Measurements from ENCODE around the gene ISCU.

The ISCU gene

DNA sequence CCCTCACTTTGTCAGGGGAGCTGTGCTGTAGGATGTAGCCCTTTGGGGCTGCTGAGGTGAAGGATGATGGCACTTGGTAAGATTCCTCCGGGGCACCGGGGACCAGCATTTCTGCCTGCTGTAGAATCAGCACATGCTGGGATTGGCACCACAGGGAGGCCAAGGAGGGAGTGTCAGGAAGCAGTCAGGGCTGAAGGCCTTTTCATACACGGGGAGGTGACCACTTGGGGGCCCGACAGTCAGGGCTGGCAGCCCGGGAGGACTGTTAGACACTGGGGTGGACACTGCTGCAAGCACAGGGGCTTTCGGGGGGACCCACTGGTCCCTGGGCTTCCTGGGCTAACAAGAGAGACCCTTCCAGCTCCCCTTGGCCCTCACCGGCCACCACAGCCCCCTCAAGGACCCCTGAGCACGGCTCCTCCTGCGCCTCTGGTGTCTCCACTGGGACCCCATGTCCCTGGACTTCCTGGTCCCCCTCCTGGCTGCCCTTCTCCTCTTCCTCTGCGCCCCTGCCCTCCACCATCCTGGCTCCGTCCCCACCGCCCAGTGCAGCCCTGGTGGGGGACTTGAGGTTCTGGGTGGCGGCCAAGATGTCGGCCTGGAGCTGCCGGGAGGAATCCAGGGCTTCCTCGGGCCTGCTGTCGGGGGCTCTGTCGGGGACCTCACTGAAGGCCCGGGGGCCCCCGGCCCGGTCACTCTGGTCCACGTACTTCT, 29.0 kb downstream of the ISCU start:
- no peak for DNase-seq

DNA sequence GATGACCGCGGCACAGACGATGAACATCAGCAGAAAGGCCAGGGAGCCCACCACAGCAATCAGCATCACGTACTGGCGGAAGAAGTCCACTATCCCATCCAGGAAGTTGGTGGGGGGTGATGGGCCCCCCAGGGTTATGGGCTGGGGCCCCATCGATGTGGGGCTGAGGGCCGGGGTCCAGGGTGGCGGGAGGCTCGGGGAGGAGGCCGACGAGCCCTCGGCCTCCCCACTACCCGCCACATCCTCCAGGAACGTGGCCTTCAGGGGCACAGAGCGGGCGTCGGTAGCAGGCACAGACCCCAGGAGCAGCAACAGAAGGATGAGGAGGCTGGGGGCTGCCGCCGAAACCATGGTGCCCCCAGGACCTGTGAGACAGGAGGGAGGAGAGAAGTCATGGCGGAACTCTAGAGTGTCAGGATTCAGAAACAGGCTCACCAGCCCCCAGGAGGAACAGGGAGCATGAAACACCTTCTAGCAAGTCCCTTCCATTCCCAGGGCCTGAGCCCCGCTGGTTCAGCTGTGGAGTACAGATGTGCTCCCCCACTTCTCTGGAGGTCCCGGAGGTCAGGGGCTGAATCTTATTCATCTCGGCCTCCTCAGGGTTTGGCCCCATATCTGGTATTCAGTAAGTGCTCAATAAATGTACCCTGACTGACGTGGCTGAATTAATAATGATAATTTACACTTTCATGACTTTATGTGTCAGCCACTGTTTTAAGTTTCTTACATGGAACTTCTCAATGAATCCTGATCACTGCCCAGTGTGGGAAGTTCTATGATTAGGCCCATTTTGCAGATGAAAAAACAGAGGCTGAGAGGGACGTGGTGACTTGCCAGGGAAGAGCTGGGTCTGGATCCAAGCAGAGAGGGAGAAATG, 29.9 kb downstream of the ISCU start:
- DNase-seq: no peak

DNA sequence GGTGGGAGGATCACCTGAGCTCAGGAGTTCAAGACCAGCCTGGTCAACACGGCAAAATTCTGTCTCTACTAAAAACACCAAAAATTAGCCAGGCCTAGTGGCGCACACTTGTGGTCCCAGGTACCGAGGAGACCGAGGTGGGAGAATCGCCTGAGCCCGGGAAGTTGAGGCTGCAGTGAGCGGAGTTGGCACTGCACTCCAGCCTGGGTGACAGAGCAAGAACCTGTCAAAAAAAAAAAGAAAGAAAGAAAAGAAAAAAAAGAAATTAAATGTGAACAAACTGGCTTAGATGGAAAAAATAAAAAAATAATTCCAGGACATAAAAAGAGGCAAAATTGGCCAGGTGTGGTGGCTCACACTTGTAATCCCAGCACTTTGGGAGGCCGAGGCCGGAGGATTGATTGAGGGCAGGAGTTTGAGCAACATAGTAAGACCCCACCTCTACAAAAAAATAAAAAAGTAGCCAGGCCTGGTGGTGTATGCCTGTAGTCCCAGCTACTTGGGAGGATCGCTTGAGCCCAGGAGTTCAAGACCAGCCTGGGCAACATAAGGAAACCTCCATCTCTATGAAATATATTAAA, 32.0 kb downstream of the ISCU start:
- DNase-seq: no peak

DNA sequence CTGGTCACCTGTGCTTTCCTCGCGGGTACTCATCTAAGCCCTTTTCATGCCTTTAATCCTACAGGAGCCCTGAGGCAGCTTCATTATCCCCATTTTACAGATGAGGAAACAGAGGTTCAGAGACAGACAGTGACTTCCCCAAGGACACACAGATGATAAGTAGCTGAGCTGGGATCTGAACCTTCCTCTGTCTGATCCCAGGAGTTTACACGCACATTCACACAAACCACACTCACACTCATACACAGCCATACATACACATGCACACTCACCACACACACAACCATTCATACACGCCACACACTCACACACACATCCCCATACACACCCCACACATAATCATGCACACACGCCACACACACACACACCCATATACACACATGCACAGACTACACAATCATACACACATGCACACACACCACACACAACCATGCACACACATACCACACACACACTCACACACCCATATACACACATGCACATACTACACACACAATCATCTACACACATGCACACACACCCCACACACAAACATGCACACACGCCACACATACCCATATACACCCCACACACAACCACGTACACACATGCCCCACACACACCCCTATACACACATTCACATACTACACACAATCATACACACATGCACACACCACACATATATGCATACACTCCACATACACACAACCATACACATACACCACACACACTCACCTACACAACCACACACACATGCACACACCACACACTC, 32.7 kb downstream of the ISCU start:
- DNase-seq: no peak

DNA sequence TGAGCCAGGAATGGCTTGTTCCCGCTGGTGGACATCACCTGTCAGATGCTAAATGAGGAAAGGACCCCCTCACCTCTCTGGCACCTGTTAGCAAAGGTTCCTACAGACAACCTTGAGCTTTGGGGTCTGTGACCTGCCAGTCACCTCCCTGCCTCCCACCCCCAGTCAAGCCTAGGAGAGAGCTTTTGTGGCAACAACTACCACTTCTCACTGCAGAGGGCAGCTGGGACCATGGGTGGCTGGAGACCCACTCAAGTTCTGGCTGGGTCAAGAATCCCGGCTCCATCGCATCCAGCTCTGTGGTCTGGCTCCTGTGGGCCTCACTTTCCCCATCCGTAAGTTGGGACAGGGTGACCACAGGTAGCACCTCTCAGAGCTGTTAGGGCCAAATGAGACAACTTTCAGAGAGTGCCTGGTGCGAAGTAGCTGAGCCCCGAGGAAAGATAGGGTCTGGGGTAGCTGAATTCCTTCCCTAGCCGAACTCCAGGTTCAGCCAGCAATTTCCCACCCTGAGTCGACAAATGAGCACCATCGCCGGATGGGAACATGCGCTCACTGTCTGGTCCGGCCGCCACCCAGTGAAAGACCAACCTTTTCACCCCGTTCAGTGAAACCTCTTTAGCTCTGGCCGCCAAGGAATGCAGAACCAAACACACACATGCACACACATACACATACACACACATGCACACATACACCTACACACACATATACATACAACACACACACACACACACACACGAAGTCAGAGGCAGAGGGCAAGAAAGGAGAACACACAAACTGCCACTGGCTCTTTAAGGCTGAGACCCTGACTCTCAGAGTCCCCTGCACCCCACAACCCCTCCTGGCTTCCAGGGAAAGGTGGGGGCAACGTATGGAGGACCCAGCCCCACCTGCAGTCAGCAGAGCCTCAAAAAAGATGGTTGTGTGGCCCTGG, 33.6 kb downstream of the ISCU start:
- no peak for DNase-seq

DNA sequence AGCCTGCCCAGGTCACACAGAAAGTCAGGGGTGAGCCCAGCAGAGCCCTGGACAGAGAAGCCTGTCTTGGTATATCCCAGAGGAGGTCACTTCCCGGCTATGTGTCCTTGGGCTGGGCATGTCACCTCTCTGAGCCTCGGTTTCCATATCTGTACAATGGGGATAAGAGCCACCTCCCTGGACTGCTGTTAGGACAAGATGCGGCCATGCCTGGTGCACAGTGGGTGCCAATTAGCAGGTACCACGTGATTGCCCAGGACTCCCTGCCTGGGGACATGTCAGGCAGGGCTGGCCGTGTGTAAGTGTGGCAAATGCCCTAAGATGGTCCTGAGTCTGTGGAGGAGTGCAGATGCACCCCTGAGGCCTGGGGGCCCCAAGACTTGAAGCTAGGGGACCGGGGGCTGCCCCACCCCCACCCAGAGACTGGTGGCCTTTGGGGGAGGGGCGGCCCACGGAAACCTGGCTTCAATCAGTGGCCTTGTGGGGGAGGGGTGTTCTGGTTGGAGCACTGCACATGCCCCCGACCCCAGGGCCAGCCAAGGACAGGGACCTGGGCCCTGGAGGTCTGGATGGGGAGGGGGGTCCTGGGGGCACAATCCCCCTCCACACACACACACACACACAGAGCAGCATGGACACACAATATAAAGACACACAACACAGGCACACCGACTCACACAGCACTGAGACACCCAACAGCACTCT, 34.6 kb downstream of the ISCU start:
- no peak for DNase-seq

DNA sequence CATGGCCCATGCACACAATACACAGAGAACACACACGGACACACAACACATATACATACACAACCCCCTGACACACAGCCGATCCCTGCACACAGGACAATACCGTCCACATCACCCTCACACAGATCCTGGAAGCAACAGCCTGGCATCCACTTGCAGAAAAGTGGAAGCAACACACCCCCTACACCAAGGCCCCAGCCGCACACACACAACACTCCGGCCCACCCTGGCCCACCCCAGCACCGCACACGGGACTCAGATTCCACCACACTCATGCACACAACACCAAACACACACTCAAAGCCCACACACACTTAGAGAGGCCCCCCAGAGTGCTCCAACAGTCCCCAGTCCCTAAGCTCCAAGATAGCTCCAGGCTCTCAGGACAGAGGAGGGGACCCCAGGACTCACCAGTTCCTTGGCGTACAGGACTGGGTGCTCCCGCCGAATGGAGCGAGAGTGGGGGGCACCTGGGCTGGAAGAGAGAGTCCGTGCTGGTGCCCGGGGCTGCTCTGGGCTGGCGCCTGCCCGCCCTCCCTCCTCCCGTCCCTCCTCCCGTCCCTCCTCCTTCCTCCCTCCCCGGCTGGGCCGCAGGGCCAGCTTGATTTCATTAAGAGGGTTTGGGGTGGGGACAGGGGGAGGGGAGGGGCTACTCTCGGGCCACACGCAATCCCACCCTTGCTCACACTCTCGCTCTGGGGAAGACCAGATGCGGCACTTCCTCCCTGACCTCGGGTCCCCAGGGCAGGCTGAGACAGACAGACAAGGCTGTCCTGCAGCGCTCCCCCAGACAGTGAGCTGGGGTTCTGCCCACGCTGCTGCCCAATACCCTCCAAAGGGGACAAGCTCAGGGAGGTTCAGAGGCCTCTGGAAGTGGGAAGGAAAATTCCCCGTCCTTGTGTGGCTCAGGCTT, 35.4 kb downstream of the ISCU start, which contains the start of gene TMEM119:
Gene TMEM119 (minus strand): TSS at position 526 of the 913 bp plus-strand sequence. CDS start 5,701 bp downstream, outside the sequence.
- no peak for DNase-seq

DNA sequence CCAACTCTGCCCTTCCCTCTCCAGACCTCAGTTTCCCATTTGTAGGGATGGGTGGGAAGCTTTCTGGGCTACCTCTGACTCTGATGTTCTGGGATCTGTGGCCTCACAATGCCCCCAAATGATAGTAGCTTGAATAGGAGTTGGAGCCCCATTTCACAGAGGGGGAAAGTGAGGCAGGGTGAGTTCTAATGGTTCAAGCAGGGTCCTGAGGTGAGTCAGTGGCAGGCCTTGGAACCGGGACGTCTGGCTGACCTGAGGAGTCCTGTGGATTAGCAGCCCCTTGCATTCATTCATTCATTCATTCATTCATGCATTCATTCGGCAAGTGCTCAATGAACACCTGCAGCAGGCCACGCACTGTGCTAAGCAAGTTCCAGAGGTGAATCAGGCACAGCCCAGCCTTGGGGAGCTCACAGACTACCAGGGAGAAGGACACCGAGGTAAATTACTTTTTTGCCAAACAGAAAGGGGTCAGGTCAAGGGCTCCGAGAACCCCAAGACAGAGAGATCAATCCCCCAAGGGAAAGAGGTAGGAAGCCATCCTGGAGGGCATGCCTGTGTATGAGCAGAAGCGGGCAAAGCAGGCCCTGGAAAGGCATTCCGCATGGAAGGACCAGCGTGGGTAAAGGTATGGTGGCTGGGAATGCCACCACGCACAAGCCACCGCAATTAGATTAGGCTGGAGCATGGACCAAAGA, 36.3 kb downstream of the ISCU start:
- DNase-seq: no peak

DNA sequence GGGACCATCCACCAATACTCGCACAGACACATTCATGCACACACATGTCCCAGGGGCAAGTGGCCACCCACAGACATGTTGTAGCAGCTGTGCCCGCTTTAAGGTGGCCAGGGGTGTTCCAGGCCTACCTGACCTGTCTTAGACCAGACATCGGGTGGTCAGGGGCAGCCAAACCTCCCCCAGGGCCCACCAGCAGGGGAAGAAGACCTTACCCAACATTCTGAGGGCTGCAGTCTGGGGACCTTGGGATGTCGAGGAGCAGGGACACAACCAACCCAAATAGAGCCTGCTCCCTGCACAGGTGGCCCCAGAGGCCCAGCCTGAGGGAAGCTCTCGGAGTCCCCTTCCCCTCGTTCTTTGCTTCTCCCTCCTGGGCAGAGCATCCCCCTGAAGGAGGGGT, 37.1 kb downstream of the ISCU start:
- no peak for DNase-seq

DNA sequence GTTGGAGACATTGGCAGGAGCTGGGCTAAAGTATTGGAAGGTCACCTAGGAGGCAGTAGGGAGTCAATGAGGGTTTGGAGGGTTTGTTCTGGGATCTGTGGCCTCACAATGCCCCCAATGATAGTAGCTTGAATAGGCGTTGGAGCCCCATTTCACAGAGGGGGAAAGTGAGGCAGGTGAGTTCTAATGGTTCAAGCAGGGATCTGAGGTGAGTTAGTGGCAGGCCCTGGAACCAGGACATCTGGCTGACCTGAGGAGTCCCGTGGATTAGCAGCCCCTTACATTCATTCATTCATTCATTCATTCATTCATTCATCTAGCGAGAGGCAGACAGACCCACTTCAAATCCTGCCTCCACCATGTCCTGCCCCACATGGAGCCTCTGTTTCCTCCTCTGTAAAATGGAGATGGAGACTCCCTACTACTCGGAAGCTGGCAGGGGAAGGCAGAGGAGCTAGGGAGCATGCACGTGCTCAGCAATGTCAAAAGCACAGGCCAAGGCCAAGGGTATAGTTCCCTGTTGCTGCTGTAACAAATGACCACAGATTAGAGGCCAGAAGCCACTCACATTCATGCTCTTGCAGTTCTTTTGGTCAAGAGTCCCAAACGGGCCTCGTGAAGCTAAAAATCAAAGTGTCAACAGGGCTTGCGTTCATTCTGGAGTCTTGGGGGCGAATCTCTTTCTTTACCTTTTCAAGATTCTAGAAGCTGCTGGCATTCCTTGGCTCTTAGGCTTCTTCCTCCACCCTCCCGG, 37.7 kb downstream of the ISCU start:
- DNase-seq: no peak

DNA sequence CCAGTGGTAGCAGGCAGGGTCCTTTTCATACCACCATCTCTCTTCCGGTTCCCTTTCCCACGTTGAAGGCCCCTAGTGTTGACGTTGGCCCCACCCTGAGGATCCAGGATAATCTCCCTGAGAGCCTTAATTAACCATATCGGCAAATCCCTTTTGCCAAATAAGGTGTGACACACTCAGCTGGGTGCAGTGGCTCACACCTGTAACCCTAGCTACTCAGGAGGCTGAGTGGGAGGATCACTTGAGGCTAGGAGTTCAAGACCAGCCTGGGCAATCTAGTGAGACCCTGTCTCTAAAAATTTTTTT, 38.3 kb downstream of the ISCU start:
- DNase-seq: no peak

DNA sequence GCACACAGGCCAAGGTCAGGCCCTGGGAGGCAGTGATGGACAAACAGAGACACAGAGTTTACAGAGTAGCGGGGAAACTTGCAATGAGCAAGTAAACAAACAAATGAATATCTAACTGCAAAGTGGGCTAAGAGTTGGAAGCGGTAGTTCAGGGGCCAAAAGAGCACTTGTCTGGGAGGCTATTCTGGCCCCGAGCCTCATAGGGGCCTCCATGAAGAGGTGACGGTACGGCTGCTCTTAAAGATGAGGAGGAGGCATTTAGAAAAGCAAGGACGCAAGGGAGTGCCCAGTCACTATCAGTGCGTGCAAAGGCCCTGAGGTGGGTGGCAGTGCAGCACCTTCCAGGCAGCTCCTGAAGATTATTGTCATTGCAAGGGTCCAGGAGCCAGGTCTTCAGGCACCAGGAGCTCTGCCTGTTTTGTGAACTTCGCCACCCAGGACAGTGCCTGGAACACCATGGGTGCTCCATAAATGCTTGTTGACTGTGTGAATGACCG, 39.9 kb downstream of the ISCU start:
- DNase-seq: no peak

DNA sequence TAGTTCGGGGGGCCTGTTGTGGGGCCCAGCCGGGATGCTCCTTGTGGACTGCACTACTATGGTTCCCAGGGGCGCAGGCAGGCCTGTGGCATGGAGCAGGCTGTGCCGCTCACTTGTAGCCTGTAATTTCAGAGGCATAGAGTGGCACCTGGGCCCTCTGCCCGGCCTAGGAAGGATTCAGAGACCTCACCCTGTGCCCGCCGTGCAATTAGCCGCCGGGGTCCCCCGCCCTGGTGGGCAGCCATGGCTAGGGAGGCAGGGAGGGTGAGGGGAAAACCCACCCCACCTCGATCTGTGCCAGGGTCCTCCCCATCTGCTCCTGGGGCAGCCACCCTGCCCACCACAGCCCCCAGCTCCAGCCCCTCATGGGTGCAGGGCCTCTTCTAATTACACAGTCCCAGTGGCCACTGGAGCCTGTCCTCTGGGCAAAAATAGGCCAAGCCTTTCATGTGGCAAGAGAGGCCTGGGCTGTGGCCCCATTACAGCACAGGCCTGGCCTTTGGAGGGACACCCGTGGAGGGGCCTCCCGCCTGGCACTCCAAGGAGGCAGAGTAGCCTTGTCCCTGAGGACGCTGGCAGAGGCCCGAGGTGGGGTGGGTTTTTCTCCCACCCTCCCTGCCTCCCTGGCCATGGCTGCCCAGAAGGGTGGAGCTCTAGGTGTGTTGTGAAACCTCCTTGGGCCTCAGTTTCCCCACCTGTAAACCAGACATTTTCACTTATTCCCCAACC, 40.7 kb downstream of the ISCU start:
- DNase-seq: no peak

DNA sequence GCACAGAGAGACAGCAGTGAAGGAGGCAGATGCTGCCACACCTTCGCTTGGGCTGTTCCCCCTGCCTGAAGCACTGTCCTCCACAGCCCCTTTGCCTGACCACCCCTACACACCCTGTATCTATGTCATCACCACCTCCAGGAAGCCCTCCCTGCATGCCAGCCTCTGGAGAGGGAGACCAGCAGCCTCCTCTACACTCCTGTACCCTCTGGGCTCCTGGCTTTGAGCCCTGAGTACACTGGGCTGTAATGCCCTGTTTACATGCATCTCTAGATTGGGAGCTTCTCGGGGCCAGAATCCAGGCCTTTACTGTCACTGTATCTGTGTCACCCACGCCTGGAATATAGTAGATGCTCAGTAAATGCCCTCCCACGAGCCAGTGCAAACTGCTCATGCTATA, 41.3 kb downstream of the ISCU start:
- DNase-seq: no peak

DNA sequence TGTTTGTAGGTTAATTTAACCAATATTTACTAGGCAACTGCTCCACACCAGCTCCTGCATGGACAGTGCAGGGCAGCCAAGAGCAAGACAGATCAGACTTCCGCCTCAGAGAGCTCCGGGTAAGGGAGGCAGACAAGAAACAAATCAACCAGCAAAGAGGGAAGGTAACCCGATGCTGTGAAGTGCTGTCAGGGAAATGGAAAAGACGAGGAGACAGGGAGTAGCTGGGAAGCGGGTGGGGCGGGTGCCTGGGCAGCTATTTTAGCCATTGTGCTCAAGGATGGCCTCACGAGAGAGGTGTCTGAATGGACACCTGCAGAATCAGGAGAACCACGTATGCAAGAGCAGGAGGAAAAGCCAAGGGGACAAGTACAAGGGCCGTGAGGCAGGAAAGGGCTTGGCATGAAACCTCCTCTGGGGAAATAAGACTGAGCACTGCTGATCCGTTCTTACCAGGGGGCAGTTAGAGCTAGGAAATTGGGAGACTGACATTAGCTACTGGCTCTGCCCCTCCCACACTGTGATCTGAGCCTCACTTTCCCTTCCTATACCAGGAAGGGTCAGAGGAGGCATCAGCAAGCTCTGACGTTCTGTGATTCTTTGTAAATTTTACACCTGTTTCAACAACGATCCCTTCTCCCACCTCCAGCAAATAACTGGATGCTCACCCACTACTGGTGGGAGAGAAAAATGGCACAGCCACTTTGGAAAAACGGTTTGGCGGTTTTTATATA, 42.0 kb downstream of the ISCU start:
- no peak for DNase-seq

DNA sequence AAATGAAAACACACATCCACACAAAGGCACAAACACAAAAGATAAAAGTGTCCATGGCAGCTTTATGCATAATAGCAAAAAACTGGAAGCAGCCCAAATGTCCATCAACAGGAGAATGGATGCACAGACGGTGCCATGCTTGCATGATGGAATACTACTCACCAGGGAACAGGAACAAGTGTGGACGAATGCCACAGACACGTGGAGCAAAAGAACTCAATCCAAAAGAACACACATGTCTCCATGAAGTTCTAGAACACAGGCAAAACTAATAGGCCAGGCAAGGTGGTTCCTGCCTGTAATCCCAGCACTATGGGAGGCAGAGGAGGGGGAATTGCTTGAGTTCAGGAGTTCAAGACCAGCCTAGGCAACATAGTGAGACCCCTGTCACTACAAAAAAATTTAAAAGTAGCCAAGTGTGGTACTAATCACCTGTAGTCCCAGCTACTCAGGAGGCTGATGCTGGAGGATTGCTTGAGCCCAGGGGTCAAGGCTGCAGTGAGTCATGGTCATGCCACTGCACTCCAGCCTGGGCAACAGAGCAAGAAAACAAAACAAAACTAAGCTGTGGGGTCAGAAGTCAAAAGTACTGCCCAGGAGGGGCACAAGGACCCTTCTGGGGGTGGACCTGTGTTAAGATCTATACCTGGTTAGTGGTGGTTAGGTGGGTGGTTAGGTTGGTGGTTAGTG, 42.7 kb downstream of the ISCU start:
- DNase-seq: no peak
